KOPT-K1 (cell line): ENCODE results near the gene C14orf180.

ENCODE experiments used
- H3K27ac ChIP-seq: fragments of 200-600 bp; sonication (generic); 2 replicates; pipeline ENCODE4 v1.5.1; 2016; ENCODE audit warnings: antibody characterized with exemption, mild to moderate bottlenecking, low read depth, low read length; ENCODE audit not compliant: poor library complexity, severe bottlenecking
- H3K36me3 ChIP-seq: fragments of 200-600 bp; sonication (generic); 2 replicates; pipeline ENCODE4 v1.5.1; 2017; ENCODE audit warnings: antibody characterized with exemption, mild to moderate bottlenecking, low read length, moderate library complexity; ENCODE audit not compliant: insufficient read depth
- H3K9me3 ChIP-seq: fragments of 200-600 bp; sonication (generic); 2 replicates; pipeline ENCODE4 v1.5.1; 2017; ENCODE audit warnings: antibody characterized with exemption, low read length, mild to moderate bottlenecking; ENCODE audit not compliant: insufficient read depth, poor library complexity, severe bottlenecking

Gene C14orf180

GRCh38 chr14:104555430-104556255 is 23.9 kb upstream of the C14orf180 start:
- Histone ChIP-seq H3K27ac (no peak overlapping the region), H3K36me3 (no peaks in the 10 kb centered on the region), H3K9me3 (no peaks in the 10 kb centered on the region)

GRCh38 chr14:104556256-104557021 is 23.1 kb upstream of the C14orf180 start:
- Histone ChIP-seq H3K36me3 (no peaks in the 10 kb centered on the region), H3K27ac (no peak overlapping the region), H3K9me3 (no peaks in the 10 kb centered on the region)

GRCh38 chr14:104557086-104557485 is 22.5 kb upstream of the C14orf180 start:
- H3K36me3 ChIP-seq = no peaks in the 10 kb centered on the region
- no peak overlapping the region for H3K27ac ChIP-seq
- H3K9me3 ChIP-seq = no peaks in the 10 kb centered on the region

GRCh38 chr14:104557766-104558165 is 21.8 kb upstream of the C14orf180 start:
- no peak overlapping the region for H3K27ac ChIP-seq
- no peaks in the 10 kb centered on the region for H3K9me3 ChIP-seq
- no peaks in the 10 kb centered on the region for H3K36me3 ChIP-seq

- H3K27ac ChIP-seq = no peak overlapping the region
- no peaks in the 10 kb centered on the region for H3K9me3 ChIP-seq
- no peaks in the 10 kb centered on the region for H3K36me3 ChIP-seq
Measured at GRCh38 chr14:104558231-104559027, 21.1 kb upstream of the C14orf180 start.

- Histone ChIP-seq H3K9me3 (no peaks in the 10 kb centered on the region), H3K36me3 (no peaks in the 10 kb centered on the region), H3K27ac (no peak overlapping the region)
Measured at GRCh38 chr14:104559028-104559803, 20.3 kb upstream of the C14orf180 start.

- no peaks in the 10 kb centered on the region for H3K9me3 ChIP-seq
- no peaks in the 10 kb centered on the region for H3K36me3 ChIP-seq
- no peak overlapping the region for H3K27ac ChIP-seq
Measured at GRCh38 chr14:104559804-104560585, 19.6 kb upstream of the C14orf180 start.

GRCh38 chr14:104560586-104560945 is 19.0 kb upstream of the C14orf180 start:
- Histone ChIP-seq H3K36me3 (no peaks in the 10 kb centered on the region), H3K9me3 (no peaks in the 10 kb centered on the region), H3K27ac (no peak overlapping the region)

GRCh38 chr14:104561124-104561557 is 18.4 kb upstream of the C14orf180 start:
- no peaks in the 10 kb centered on the region for H3K36me3 ChIP-seq
- no peak overlapping the region for H3K27ac ChIP-seq
- H3K9me3 ChIP-seq = no peaks in the 10 kb centered on the region

- Histone ChIP-seq H3K27ac (no peak overlapping the region), H3K9me3 (no peaks in the 10 kb centered on the region), H3K36me3 (no peaks in the 10 kb centered on the region)
Measured at GRCh38 chr14:104561632-104562495, 17.7 kb upstream of the C14orf180 start.

- no peak overlapping the region for H3K27ac ChIP-seq
- no peaks in the 10 kb centered on the region for H3K9me3 ChIP-seq
- H3K36me3 ChIP-seq = no peaks in the 10 kb centered on the region
Measured at GRCh38 chr14:104562606-104563005, 17.0 kb upstream of the C14orf180 start.

GRCh38 chr14:104563191-104563741 is 16.3 kb upstream of the C14orf180 start:
- no peaks in the 10 kb centered on the region for H3K36me3 ChIP-seq
- H3K27ac ChIP-seq = no peak overlapping the region
- no peaks in the 10 kb centered on the region for H3K9me3 ChIP-seq
